GM18951 (cell line): Measurements from ENCODE around the gene JAK3.
"Not testable (repeated sequence)": the region's sequence is repeated elsewhere in the genome, so short reads cannot be mapped to it uniquely, and the experiment has no call there.

ENCODE experiments used
- POLR2A ChIP-seq: IDR thresholded peaks from 4 replicates; pipeline ENCODE4 v1.6.1; 2011; ENCODE audit warnings: mild to moderate bottlenecking; ENCODE audit not compliant: insufficient read length, insufficient read depth; ENCODE audit errors: extremely low read depth
- in situ Hi-C: fragments of 300-500 bp; cut with MboI; formaldehyde crosslinking; loops from one replicate; pipeline ENCODE4 v1.12.0; 2022; ENCODE audit warnings: low sequenced_read_pairs, mixed read lengths, inconsistent platforms; ENCODE audit not compliant: unreplicated experiment

JAK3 gene

DNA sequence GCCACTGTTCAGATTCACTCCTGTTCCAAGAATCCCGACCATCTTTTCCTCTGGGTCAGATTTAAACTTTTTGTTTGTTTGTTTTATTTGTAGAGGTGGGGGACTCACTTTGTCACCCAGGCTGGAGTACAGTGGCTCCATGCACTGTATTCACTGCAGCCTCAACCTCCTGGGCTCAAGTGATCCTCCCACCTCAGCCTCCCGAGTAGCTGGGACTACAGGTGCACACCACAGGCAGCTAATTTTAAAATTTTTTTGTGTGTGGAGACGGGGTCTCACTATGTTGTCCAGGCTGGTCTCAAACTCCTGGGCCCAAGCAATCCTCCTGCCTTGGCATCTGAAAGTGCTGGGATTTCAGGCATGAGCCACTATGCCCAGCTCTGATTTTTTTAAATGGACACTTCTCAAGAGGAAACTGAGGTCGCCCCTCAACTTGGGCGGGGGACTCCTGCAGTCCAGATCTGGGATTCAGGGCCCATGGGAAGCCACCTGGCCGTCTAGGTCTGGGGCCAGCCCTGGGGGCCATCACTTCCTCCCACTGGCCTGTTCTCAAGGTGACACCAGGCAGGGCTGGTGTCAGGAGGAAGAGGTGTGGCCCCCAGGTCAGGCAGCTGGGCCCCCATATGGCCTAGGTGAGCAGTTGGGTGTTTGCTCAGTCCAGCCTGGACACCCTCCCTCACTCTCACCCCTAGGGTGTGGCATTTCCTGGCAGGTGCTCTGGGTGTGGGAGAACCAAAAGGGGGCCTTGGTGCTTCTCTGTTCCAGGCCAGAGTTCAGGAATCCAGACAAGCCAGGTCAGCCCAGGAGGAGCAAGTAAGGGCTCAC is 51.6 kb downstream of the JAK3 start:
- no peak for TF ChIP-seq POLR2A
- in situ Hi-C loops, result no loop called here

- no peak for TF ChIP-seq POLR2A
- in situ Hi-C loops, result no loop called here
These were observed 52.3 kb downstream of the JAK3 start for GRCh38 chr19:17795495-17795856.

DNA sequence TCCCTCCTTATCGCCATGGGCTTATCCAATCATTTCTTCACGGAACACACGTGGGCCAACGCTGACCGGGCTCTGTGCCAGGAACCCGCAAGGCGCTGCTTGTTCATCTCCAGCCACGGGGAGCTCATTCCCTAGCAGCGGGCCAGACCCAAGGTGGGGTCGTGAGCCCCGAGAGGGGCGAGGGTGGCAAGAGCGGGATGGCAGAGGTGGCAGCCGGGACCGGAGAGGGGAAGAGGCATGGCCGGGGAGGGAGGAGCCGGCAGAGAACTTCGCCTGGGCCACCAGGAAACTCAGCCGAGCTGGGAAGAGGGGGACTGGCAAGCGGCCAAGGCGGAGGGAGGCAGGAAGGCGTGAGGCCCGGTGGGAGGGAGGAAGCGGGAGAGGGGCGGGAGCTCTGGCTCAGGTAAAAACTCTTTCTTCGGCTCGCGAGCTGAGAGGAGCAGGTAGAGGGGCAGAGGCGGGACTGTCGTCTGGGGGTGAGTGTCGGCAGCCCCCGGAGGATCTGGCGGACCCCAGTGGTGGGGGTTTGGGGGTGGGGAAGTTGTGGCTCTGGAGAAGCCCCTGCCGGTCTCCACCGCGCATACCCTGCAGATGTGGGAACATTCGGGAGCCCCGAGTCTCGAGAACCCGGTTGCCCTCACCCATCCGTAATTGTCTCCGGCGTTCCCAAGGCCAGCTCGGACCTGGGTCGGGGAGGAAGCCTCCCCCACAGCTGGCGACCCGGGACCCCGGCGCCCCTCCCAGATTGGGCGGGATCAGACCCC is 52.9 kb downstream of the JAK3 start, which contains the start of gene B3GNT3:
Gene B3GNT3, plus strand, starts transcription at position 408 of the 764 bp plus-strand sequence. CDS start 12,670 bp downstream, outside the sequence.
- in situ Hi-C loops, result no loop called here
- TF ChIP-seq POLR2A, result no peak

- in situ Hi-C loops, result no loop called here
- no peak for TF ChIP-seq POLR2A
These were observed 53.4 kb downstream of the JAK3 start for GRCh38 chr19:17794412-17794730.

GRCh38 chr19:17790059-17790780 is 57.6 kb downstream of the JAK3 start:
- no peak for TF ChIP-seq POLR2A
- in situ Hi-C loops, result no loop called here

DNA sequence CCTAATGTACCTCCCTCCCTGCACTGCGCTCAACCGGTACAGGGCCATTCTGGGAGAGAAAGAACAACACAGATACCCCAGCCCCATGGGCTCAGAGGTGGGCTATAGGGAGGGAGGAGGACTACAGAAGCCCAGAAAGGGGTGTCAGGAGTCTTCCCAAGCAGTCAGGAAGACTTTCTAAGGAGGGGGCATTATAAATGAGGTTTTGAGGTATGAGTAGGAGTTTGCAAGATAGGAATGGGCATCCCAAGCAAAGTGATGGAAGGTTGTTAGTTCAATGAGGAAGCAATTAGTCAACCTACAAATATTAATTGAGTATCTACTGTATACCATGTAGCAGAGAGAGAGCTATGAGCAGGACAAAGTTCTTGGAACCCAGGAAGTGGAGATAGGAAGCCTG is 59.1 kb downstream of the JAK3 start:
- in situ Hi-C loops, result no loop called here
- TF ChIP-seq POLR2A, result no peak

DNA sequence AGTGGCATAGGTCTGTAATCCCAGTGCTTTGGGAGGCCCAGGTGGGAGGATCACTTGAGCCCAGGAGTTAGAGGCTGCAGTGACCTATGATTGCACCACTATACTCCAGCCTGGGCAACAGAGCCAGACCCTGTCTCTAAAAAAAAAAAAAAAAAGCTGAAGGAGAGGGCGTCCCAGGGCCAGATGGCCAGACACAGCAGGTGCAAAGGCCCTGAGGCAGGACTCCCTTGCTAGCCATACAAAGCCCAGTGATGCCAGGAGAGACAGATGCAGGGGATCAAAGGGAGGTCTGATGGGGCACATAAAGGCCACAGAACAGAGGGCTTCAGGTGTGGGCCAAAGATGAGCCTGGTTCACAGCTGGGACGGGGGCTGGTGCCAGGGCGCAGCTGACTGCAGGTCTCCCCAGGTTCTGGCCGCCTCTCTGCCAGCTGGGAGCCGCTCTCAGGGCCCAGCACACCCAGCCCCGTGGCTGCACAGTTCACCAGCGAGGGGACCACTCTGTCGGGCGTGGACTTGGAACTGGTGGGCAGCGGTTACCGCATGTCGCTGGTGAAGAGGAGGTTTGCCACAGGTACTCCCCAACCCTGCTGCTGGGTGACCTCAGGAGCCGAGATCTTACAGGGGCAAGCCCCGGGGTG is 60.4 kb downstream of the JAK3 start:
- TF ChIP-seq POLR2A, result no peak
- in situ Hi-C loops, result no loop called here

DNA sequence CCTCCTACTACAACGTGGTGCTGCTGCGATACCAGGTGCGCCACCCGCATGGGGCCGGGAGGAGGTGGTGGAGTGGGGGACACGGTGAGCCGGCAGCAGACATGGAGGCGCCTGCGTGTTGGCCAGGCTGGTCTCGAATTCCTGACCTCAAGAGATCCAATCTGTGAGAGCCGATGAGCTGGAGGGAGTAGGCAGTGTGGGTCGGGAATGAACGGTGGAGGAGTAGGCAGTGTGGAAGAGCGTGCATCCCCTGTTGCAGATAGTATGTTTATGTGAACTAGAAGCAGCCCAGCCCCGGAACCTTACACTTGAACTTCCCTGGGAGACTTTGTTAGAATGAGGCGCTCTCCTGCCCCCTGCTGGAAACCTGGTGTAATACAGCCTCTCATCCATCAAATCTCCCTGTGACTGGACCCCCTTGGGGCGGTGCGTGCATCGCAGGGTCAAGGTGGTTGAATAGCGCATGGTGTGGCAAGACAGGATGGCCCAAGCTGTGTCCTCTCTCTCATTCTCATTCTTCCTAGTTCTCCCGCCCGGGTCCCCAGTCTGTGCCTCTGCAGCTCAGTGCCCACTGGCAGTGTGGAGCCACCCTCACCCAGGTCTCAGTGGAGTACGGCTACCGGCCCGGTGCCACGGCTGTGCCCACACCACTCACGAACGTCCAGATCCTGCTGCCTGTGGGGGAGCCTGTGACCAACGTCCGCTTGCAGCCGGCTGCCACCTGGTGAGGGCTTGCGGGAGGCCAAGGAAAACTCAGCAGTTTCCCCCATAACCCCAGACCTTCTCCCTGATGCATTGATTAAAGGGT is 63.4 kb downstream of the JAK3 start:
- TF ChIP-seq POLR2A, result no peak
- in situ Hi-C loops, result no loop called here

GRCh38 chr19:17783721-17784120 is 64.1 kb downstream of the JAK3 start:
- in situ Hi-C loops, result not testable (repeated sequence)

- no peak for TF ChIP-seq POLR2A
- in situ Hi-C loops, result no loop called here
These were observed 67.0 kb downstream of the JAK3 start for GRCh38 chr19:17780781-17781180.

GRCh38 chr19:17778968-17779929 is 68.5 kb downstream of the JAK3 start:
- no peak for TF ChIP-seq POLR2A
- in situ Hi-C loops, result no loop called here

GRCh38 chr19:17778251-17778967 is 69.4 kb downstream of the JAK3 start:
- TF ChIP-seq POLR2A, result no peak
- in situ Hi-C loops, result no loop called here

DNA sequence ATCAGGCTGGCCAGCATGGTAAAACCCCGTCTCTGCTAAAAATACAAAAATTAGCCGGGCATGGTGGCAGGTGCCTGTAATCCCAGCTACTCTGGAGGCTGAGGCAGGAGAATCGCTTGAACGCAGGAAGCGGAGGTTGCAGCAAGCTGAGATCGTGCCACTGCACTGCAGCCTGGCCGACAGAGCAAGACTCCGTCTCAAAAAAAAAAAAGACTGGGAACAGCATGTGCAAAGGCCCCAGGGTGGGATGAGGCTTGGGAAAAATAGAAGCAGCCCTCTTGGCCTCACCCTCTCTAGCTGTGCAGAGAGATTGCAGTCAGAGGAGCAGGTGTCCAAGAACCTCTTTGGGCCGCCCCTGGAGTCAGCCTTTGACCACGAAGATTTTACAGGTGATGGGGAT is 69.9 kb downstream of the JAK3 start:
- in situ Hi-C loops, result not testable (repeated sequence)
